DND-41 (cell line): ENCODE data around the gene SLCO2A1.

Source experiments
- EZH2 ChIP-seq: IDR thresholded peaks from 3 replicates; pipeline ENCODE4 v1.6.1; 2012; ENCODE audit warnings: borderline replicate concordance, low read depth, mild to moderate bottlenecking, moderate library complexity, low read length, inconsistent platforms; ENCODE audit not compliant: severe bottlenecking
- TF ChIP-seq, protein P1 (sequence below): IDR thresholded peaks from 2 replicates; pipeline ENCODE4 v1.5.1; 2012; ENCODE audit warnings: borderline replicate concordance, low read length, moderate library complexity, mild to moderate bottlenecking; ENCODE audit not compliant: poor library complexity, severe bottlenecking; ENCODE audit errors: extremely low read depth

DNA sequence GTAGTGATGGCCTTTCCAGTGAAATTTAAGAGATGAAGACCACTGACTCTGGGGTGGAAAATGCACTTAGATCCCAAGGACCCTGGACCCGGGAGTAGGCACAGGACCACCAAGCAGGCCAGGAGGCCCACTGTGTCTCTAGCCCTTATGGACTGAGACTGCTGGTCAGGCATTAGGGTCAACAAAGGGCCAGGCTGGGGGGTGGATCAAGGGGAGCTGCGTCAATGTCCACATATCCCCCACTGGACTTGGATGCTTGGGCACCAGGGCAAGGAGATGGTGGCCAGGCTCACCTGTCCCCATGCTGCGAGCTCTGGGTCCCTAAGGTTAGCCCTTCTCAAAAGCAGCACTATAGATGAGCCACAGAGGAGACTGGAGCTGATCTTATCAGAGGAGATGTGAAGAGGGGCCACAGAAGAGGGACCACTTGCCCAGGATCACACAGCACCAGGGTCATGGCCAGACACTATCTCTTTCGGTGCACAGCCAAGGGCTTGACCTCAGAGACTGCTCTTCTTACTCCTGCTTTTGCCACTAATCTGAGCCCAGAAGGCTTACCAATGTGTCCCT lies 148.8 kb downstream of the SLCO2A1 start:
- TF ChIP-seq, protein P1, sequence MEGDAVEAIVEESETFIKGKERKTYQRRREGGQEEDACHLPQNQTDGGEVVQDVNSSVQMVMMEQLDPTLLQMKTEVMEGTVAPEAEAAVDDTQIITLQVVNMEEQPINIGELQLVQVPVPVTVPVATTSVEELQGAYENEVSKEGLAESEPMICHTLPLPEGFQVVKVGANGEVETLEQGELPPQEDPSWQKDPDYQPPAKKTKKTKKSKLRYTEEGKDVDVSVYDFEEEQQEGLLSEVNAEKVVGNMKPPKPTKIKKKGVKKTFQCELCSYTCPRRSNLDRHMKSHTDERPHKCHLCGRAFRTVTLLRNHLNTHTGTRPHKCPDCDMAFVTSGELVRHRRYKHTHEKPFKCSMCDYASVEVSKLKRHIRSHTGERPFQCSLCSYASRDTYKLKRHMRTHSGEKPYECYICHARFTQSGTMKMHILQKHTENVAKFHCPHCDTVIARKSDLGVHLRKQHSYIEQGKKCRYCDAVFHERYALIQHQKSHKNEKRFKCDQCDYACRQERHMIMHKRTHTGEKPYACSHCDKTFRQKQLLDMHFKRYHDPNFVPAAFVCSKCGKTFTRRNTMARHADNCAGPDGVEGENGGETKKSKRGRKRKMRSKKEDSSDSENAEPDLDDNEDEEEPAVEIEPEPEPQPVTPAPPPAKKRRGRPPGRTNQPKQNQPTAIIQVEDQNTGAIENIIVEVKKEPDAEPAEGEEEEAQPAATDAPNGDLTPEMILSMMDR = no peak
- TF ChIP-seq EZH2 = no peak
